AG04450 (cell line): ENCODE results near the gene CHAC1. TPM values are rescaled to one million over a fixed set of nuclear protein-coding genes. Genes with fewer than 3 reads are reported as not detected.

Experiments used
- CTCF ChIA-PET: fragments of 300-600, 350-600 bp; formaldehyde crosslinking; extraction: SDS; loops from one replicate; lab custom pipeline; 2022; ENCODE audit warnings: antibody characterized with exemption, inconsistent platforms; lab: Charles Lee
- POLR2A ChIA-PET: fragments of 350-600 bp; formaldehyde crosslinking; extraction: SDS; loops from one replicate; lab custom pipeline; 2021; ENCODE audit warnings: antibody characterized with exemption, inconsistent platforms; lab: Yijun Ruan, JAX
- DNase-seq: peaks from one replicate; pipeline ENCODE4 v3.0.0-alpha.2; 2011; ENCODE audit warnings: low read depth, low spot score
- H3K27ac ChIP-seq: one replicate; pipeline ENCODE4 v1.5.1; 2012; ENCODE audit warnings: low read depth, low read length, control low read depth
- H3K27me3 ChIP-seq: one replicate; pipeline ENCODE4 v1.6.0; 2012; ENCODE audit warnings: low read length; ENCODE audit not compliant: control insufficient read depth, insufficient read depth
- H3K4me3 ChIP-seq: 2 replicates; pipeline ENCODE4 v1.5.1; 2011; ENCODE audit warnings: mild to moderate bottlenecking, low read depth, low read length, control low read depth
- H3K9me3 ChIP-seq: 2 replicates; pipeline ENCODE4 v1.5.1; 2012; ENCODE audit warnings: low read length; ENCODE audit not compliant: control insufficient read depth, insufficient read depth
- polyA plus RNA-seq: library from polyadenylated mRNA; depleted of rRNA; stranded (reverse); fragments of >200 nt; gene quantifications from 2 replicates; pipeline ENCODE4 v1.2.3, GENCODE V29; 2011
- TF ChIP-seq, protein P1 (sequence below): IDR thresholded peaks from 2 replicates; pipeline ENCODE4 v1.5.1; 2011; ENCODE audit warnings: low read depth, low read length, control low read depth, inconsistent platforms

Gene CHAC1
- polyA plus RNA-seq, 1 experiment = 106 TPM

DNA sequence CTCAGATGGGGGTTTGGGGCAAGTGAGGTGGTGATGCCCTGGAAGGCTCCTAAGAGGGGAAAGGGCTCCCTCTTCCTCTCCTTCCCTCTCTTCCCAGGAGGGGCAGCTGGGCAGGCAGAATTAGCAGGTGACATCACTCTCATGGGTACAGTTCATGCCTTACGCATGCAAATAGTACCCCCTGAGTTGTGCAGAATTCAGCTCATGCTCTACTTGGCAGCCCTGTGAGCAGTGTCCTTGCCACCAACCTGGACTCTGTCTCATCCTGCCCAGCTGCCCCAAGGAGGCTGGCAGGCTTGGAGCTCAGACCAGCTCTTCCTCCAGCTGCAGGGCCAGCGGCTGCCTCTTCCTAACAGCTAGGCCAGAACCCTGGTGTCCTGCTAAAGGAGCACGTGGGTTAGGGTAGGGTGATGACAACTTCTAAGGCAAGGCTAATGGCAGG is 3.3 kb downstream of the CHAC1 start:
- POLR2A ChIA-PET = interaction anchor here (0.5 kb wide), 1 partner anchor 28 kb away, joined by 5 read pairs; no protein-coding TSS in a partner anchor
- Histone ChIP-seq H3K9me3 (no peaks in the 10 kb centered on the region; the same call in 1 of the 2 replicates), H3K27ac (peak overlapping the region; percentile 31), H3K4me3 (peak overlapping the region; percentile 95), H3K27me3 (no peaks in the 10 kb centered on the region)
- no peak for DNase-seq
- CTCF ChIA-PET = interaction anchor here (1.3 kb wide), 1 partner anchor 15 kb away, joined by 10 read pairs; no protein-coding TSS in a partner anchor
- TF ChIP-seq, protein P1, sequence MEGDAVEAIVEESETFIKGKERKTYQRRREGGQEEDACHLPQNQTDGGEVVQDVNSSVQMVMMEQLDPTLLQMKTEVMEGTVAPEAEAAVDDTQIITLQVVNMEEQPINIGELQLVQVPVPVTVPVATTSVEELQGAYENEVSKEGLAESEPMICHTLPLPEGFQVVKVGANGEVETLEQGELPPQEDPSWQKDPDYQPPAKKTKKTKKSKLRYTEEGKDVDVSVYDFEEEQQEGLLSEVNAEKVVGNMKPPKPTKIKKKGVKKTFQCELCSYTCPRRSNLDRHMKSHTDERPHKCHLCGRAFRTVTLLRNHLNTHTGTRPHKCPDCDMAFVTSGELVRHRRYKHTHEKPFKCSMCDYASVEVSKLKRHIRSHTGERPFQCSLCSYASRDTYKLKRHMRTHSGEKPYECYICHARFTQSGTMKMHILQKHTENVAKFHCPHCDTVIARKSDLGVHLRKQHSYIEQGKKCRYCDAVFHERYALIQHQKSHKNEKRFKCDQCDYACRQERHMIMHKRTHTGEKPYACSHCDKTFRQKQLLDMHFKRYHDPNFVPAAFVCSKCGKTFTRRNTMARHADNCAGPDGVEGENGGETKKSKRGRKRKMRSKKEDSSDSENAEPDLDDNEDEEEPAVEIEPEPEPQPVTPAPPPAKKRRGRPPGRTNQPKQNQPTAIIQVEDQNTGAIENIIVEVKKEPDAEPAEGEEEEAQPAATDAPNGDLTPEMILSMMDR = no peak

DNA sequence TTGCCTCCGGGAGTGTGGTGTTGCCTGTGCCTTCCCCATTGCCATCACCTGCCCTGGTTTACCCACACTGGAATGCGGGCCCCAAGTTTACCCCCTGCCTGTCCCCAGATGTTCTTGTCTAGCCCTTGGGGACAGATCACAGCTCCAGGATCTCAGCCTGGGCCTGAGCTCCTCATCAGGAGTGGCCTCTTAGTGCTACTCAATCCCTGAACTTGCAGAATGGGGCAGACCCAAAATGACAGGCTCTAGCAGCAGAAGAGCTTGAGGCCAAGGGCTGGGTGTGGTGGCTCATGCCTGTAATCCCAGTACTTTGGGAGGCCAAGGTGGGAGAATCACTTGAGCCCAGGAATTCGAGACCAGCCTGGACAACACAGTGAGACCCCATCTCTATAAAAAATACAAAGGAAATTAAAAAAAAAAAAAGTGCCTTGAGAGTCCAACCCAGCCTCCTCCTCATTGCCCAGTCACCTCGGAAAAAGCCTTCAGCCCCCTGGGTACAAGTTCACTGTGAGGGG is 3.8 kb downstream of the CHAC1 start:
- no peak for DNase-seq
- peak overlapping the region; percentile 95 for H3K4me3 ChIP-seq
- ChIA-PET CTCF (interaction anchor here (0.6 to 1.3 kb wide), 2 partner anchors 15 to 362 kb away, joined by 3 to 10 read pairs; no protein-coding TSS in a partner anchor), POLR2A (interaction anchor here (0.7 kb wide), 1 partner anchor 51 kb away, joined by 4 read pairs; no protein-coding TSS in a partner anchor)
- no peaks in the 10 kb centered on the region; the same call in 1 of the 2 replicates for H3K9me3 ChIP-seq
- TF ChIP-seq, protein P1 = no peak
- H3K27ac ChIP-seq = peak overlapping the region; percentile 31
- H3K27me3 ChIP-seq = no peaks in the 10 kb centered on the region

DNA sequence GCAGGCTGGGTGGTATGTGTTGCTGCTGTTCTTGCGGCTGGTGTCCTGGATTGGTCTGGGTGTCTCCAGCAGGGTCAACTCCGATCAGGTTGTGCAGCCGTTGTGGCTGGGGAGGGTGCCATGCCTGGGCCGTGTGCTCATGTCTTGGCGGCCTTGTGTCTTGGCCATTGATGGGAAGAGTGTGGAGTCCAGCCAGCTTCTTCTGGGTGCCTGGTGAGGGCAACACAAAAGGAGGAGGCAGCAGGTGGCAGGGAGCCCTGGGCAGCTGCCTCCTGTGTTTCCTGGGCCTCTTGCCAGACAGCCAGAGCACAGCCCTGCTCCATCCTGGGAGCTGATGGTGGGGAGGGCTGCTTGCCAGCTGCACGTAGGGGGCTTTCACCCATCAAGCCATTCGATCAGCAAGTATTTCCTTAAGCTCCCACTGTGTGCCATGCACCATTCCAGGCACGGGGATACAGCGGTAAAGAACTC is 4.3 kb downstream of the CHAC1 start:
- DNase-seq = no peak
- Histone ChIP-seq H3K27me3 (no peaks in the 10 kb centered on the region), H3K4me3 (no peak overlapping the region), H3K27ac (no peak overlapping the region), H3K9me3 (no peaks in the 10 kb centered on the region; the same call in 1 of the 2 replicates)
- CTCF ChIA-PET = interaction anchor here (0.6 to 1.3 kb wide), 2 partner anchors 16 to 362 kb away, joined by 3 to 10 read pairs; no protein-coding TSS in a partner anchor
- TF ChIP-seq, protein P1 = no peak
- POLR2A ChIA-PET = interaction anchor here (0.7 to 1.4 kb wide), 2 partner anchors 16 to 52 kb away, joined by 3 to 4 read pairs; no protein-coding TSS in a partner anchor

DNA sequence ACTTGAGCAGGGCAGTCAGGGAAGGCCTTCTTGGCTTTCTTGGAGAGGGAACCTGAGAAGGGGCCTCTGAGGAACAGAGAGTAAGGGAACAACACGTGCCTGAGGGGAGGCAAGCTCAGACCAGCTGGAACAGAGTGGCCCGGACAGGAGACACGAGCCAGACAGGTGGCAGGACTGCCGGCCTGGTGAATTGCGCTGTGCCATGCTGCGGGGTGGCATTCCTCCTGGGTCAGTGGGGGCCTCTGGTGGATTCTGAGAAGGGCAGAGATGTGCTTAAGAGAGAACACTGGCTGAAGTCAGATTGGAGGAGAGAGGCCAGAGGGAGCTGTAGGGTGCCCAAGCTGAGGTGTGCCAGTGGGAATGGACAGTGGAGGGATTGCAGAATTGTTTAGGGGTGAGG is 4.9 kb downstream of the CHAC1 start:
- H3K27ac ChIP-seq = peak overlapping the region; percentile 47
- no peak overlapping the region for H3K4me3 ChIP-seq
- H3K27me3 ChIP-seq = no peaks in the 10 kb centered on the region
- ChIA-PET CTCF (interaction anchor here (0.8 kb wide), 1 partner anchor 25 kb away, joined by 3 read pairs; no protein-coding TSS in a partner anchor), POLR2A (interaction anchor here (1.4 kb wide), 1 partner anchor 17 kb away, joined by 3 read pairs; no protein-coding TSS in a partner anchor)
- no peak for DNase-seq
- H3K9me3 ChIP-seq = no peaks in the 10 kb centered on the region; the same call in 1 of the 2 replicates
- TF ChIP-seq, protein P1 = no peak

DNA sequence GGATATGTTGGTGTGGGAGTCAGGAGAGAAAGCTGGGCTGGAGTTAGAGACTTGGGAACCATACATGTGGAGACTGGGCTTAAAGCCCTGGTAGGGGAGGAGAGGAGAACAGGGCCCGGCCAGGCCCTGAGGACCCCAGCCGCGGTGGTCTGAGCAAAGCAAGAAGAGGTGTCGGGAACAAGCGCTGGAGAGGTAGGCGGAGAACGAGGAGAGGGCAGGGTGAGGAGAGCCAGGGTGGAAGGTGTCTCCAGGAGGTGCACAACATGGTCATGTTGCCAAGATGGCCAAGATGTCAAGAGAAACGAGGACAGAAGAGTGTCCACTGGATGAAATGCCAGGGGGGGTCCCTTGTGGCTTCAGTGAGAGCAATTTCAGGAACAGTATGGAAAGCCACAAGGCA is 5.5 kb downstream of the CHAC1 start:
- H3K4me3 ChIP-seq = no peak overlapping the region
- H3K27ac ChIP-seq = no peak overlapping the region
- ChIA-PET POLR2A (interaction anchor here (1.4 kb wide), 1 partner anchor 17 kb away, joined by 3 read pairs; no protein-coding TSS in a partner anchor), CTCF (interaction anchor here (0.8 kb wide), 1 partner anchor 24 kb away, joined by 3 read pairs; no protein-coding TSS in a partner anchor)
- TF ChIP-seq, protein P1 = no peak
- H3K27me3 ChIP-seq = no peaks in the 10 kb centered on the region
- H3K9me3 ChIP-seq = no peaks in the 10 kb centered on the region; the same call in 1 of the 2 replicates
- no peak for DNase-seq
